GM12875 (cell line): Measurements from ENCODE around the gene CORIN.

Experiments used
- H3K4me3 ChIP-seq: one replicate; pipeline ENCODE4 v1.5.1; 2011; ENCODE audit warnings: low read depth, low read length, control low read depth
- TF ChIP-seq, protein P1 (sequence below): IDR thresholded peaks from 2 replicates; pipeline ENCODE4 v1.5.1; 2011; ENCODE audit warnings: low read depth, mild to moderate bottlenecking, control low read depth, inconsistent platforms, low read length, moderate library complexity, borderline replicate concordance; ENCODE audit not compliant: insufficient read depth

Gene CORIN

DNA sequence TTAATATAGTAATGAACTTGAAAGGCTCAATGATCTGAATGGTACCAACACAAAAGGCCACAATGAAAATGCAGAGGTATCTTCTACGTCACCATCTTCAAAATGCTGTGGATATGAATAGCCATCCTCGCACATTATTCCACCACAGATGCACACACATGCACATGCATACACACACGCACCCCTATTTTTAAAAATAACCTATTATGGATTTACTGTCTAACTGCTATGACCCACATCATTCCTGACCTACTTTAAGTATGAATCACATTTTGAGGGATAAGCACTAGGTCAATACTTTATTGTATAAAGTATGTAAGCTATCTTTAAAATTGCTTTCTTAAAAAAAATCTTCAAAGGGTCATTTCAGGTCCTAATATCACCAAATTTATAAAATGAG is 24.4 kb upstream of the CORIN start:
- TF ChIP-seq, protein P1, sequence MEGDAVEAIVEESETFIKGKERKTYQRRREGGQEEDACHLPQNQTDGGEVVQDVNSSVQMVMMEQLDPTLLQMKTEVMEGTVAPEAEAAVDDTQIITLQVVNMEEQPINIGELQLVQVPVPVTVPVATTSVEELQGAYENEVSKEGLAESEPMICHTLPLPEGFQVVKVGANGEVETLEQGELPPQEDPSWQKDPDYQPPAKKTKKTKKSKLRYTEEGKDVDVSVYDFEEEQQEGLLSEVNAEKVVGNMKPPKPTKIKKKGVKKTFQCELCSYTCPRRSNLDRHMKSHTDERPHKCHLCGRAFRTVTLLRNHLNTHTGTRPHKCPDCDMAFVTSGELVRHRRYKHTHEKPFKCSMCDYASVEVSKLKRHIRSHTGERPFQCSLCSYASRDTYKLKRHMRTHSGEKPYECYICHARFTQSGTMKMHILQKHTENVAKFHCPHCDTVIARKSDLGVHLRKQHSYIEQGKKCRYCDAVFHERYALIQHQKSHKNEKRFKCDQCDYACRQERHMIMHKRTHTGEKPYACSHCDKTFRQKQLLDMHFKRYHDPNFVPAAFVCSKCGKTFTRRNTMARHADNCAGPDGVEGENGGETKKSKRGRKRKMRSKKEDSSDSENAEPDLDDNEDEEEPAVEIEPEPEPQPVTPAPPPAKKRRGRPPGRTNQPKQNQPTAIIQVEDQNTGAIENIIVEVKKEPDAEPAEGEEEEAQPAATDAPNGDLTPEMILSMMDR, result no peak

DNA sequence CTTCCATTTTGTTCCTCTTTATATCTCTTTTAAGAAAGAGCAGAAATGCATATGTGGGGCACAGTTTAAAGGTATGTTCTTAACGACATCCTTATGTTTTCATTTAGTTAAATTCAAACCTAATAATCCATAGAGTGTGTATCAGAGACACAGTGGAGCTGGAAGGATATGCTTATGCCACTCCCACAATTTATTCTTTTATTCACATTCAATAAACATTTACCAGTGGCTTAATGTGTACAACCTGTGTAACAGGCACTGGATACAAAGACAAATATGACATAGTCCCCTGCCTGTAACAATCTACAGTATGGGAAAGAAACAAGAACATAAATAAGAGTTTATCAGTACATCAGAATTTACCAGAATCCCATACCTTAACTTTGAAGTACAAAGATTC is 22.4 kb upstream of the CORIN start:
- TF ChIP-seq, protein P1, result no peak

More for the DNA sequence above, 24.4 kb upstream of the CORIN start:
- H3K4me3 ChIP-seq, result no peak overlapping the region

DNA sequence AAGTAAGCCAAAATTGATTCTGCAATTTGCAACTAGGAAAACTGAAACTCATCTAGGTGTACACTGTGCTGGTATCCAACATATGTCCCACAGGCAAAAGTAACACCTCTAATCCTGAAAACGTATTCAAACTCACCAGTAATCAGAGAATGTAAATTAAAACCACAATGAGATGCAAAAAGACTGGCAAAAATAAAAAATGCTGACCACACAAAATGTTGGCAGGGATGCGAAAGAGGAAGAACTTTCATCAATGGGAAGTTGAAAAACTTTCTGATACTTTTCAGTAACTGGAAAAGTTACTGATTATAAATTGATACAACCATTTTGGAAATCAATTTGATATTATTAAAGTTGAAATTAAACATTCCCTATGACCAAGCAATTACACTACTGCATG is 20.1 kb upstream of the CORIN start:
- H3K4me3 ChIP-seq, result no peak overlapping the region
- TF ChIP-seq, protein P1, result no peak

More for the DNA sequence above, 22.4 kb upstream of the CORIN start:
- H3K4me3 ChIP-seq, result no peak overlapping the region

DNA sequence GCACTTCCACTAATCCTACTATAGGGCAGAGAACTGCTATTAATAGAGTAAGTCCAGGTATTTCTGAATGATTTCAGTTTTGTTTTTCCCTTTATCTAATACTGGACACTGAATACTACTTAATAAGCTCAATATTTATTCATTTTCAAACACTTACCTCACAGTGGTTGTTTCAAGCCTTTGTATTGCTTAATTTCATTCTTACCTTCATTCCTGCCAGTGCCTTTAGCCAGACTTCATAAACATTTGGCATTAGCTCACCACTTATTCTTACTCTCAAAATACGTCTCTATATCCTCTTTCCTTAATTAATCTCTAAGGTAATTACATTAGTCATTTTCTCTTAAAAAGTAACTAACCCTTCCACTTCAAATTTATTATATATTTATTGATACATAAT is 18.8 kb upstream of the CORIN start:
- no peak overlapping the region for H3K4me3 ChIP-seq
- TF ChIP-seq, protein P1, result no peak

DNA sequence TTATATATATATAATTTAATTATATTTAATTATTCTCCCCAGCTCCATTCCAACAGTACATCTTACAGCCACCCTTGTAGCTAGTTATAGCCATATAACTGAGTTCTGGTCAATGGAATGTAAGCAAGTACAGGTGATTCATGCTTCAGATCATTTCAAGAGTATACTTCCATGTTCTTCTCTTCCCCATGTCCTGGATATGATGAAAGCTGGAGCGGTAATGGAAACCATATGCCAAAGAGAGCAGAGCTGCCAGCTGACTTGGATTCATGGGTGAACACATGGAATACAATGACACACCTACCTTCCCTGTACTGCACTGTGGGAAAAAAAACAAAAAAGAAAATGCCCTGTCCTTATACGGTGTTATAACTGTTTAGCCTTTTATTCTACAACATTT is 17.5 kb upstream of the CORIN start:
- TF ChIP-seq, protein P1, result no peak
- H3K4me3 ChIP-seq, result no peak overlapping the region

DNA sequence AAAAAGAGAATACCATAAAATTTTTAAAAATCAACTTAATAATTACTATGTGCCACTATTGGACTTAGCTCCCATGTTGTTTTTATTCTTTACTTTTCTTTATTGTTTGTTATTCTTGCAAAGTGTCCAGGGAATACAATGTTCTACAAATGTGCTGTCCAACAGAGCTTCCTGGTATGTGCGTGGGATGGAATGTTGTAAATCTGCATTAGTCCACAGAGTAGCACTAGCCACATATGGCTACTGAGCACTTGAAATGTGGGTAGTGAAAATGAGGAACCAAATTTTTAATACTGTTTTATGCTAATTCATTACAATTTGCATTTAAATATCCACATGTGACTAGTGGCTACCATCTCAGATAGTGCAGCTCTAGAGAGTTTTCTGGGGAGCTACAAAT is 14.3 kb upstream of the CORIN start:
- no peak overlapping the region for H3K4me3 ChIP-seq
- TF ChIP-seq, protein P1, result no peak

DNA sequence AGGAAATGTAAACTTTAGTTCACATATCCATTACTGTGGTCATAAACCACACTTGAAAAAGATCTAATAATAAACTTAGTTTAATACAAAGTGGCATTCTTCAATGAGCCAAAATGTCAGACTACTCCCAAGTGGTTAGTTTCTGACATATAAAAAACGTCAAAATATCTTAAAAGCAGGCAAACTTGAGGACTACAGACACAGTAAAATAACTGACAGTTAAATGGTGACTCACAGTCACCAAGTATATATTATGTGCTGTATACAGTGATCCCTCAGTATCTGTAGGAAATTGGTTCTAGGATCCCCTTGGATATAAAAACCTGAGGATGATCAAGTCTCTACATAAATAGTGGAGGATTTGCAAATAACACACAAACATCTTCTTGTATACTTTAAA is 11.6 kb upstream of the CORIN start:
- TF ChIP-seq, protein P1, result no peak
- no peak overlapping the region for H3K4me3 ChIP-seq
